ENCODE measurements around the gene ATP2B2. TPM values are rescaled to one million over a fixed set of nuclear protein-coding genes. Genes with fewer than 3 reads are reported as not detected.

ATP2B2 gene
- total RNA-seq, 1 experiment from 2014 or later = not detected

- intact Hi-C loops (cut with micrococcal nuclease; ENCODE audit: unreplicated experiment) = loop anchor here (2.0 to 5.0 kb wide), 2 partner anchors 28 to 45 kb away; partner anchors contain the start of gene TATDN2
- TF ChIP-seq CTCF (IDR thresholded peaks at IDR 0.05; ENCODE audit: insufficient read depth in 1 of 2, low read depth in 1 of 2, low read length in 1 of 2, severe bottlenecking in 1 of 2, unreplicated experiment in 1 of 2) = no peak
- ChIA-PET CTCF (interaction anchor here (0.5 kb wide), 1 partner anchor 28 kb away, joined by 3 read pairs; the partner anchor contains the start of gene SEC13), POLR2A (interaction anchor here (0.8 to 1.2 kb wide), 3 partner anchors 23 to 81 kb away, joined by 3 to 8 read pairs (median 3); partner anchors contain the start of gene SEC13)
- Mint-ChIP-seq H3K4me3 (ENCODE audit: unreplicated experiment) (peak within 1 kb of the TSS; percentile 66), H3K27ac (ENCODE audit: unreplicated experiment) (peak within 1 kb of the TSS; percentile 90), H3K27me3 (ENCODE audit: insufficient read depth, unreplicated experiment) (no peaks in the 10 kb centered on the region), H3K4me1 (ENCODE audit: low read depth, unreplicated experiment) (peaks cover 17% of the 10 kb centered on the region), H3K9me3 (ENCODE audit: unreplicated experiment) (no peaks in the 10 kb centered on the region), H3K36me3 (ENCODE audit: insufficient read depth, unreplicated experiment) (peaks cover 51% of the 10 kb centered on the region)
- Histone ChIP-seq H3K9me3 (no peaks in the 10 kb centered on the region), H3K4me3 (ENCODE audit: low read depth, low read length) (peak within 1 kb of the TSS; percentile 23), H3K4me1 (peaks cover 26% of the 10 kb centered on the region), H3K27me3 (replicated peaks; ENCODE audit: control insufficient read depth, insufficient read depth, low read length) (no peaks in the 10 kb centered on the region), H3K36me3 (ENCODE audit: control insufficient read depth, insufficient read depth, low read length) (no peaks in the 10 kb centered on the region; the same call in 1 of the 2 replicates)
- BruUV-seq (replicated peaks) = TSS peak; percentile 64
- DNase-seq = peak; percentile 71 to 86
These were observed 212.6 kb downstream of the ATP2B2 start, which contains the start of gene GHRL for GRCh38 chr3:10292505-10293419. GHRL (minus strand) TSS chr3:10292947; CDS start chr3:10290180, 2,767 bp downstream.

GRCh38 chr3:10291641-10292040 is 213.7 kb downstream of the ATP2B2 start:
- Histone ChIP-seq H3K4me1 (peaks cover 26% of the 10 kb centered on the region), H3K36me3 (ENCODE audit: control insufficient read depth, insufficient read depth, low read length) (no peaks in the 10 kb centered on the region; the same call in 1 of the 2 replicates), H3K4me3 (ENCODE audit: low read depth, low read length) (no peak overlapping the region), H3K9me3 (no peaks in the 10 kb centered on the region), H3K27me3 (replicated peaks; ENCODE audit: control insufficient read depth, insufficient read depth, low read length) (no peaks in the 10 kb centered on the region)
- peaks cover 43% of the 10 kb centered on the region for H3K36me3 Mint-ChIP-seq (ENCODE audit: insufficient read depth, unreplicated experiment)
- peak overlapping the region; percentile 90 for H3K27ac Mint-ChIP-seq (ENCODE audit: unreplicated experiment)
- H3K4me1 Mint-ChIP-seq (ENCODE audit: low read depth, unreplicated experiment) = peaks cover 17% of the 10 kb centered on the region
- no peak for TF ChIP-seq CTCF (IDR thresholded peaks at IDR 0.05; ENCODE audit: insufficient read depth in 1 of 2, low read depth in 1 of 2, low read length in 1 of 2, severe bottlenecking in 1 of 2, unreplicated experiment in 1 of 2)
- H3K4me3 Mint-ChIP-seq (ENCODE audit: unreplicated experiment) = peak overlapping the region; percentile 24
- POLR2A ChIA-PET = no interaction called here
- DNase-seq = no peak
- CTCF ChIA-PET = interaction anchor here (0.6 kb wide), 1 partner anchor 44 kb away, joined by 4 read pairs; no protein-coding TSS in a partner anchor
- H3K9me3 Mint-ChIP-seq (ENCODE audit: unreplicated experiment) = no peaks in the 10 kb centered on the region
- no TSS peak for BruUV-seq (replicated peaks)
- intact Hi-C loops (cut with micrococcal nuclease; ENCODE audit: unreplicated experiment) = loop anchor here (2.0 to 5.0 kb wide), 2 partner anchors 27 to 44 kb away; partner anchors contain the start of gene TATDN2
- H3K27me3 Mint-ChIP-seq (ENCODE audit: insufficient read depth, unreplicated experiment) = no peaks in the 10 kb centered on the region

- Mint-ChIP-seq H3K36me3 (ENCODE audit: insufficient read depth, unreplicated experiment) (peaks cover 35% of the 10 kb centered on the region), H3K4me1 (ENCODE audit: low read depth, unreplicated experiment) (peaks cover 17% of the 10 kb centered on the region), H3K4me3 (ENCODE audit: unreplicated experiment) (no peak overlapping the region), H3K27me3 (ENCODE audit: insufficient read depth, unreplicated experiment) (no peaks in the 10 kb centered on the region), H3K9me3 (ENCODE audit: unreplicated experiment) (no peaks in the 10 kb centered on the region), H3K27ac (ENCODE audit: unreplicated experiment) (peak overlapping the region; percentile 90)
- H3K4me1 ChIP-seq = peaks cover 26% of the 10 kb centered on the region
- DNase-seq = no peak
- ChIA-PET POLR2A (interaction anchor here (0.5 kb wide), 1 partner anchor 309 kb away, joined by 3 read pairs; no protein-coding TSS in a partner anchor), CTCF (no interaction called here)
- no peak for TF ChIP-seq CTCF (IDR thresholded peaks at IDR 0.05; ENCODE audit: insufficient read depth in 1 of 2, low read depth in 1 of 2, low read length in 1 of 2, severe bottlenecking in 1 of 2, unreplicated experiment in 1 of 2)
- BruUV-seq (replicated peaks) = no TSS peak
- no peaks in the 10 kb centered on the region; the same call in 1 of the 2 replicates for H3K36me3 ChIP-seq (ENCODE audit: control insufficient read depth, insufficient read depth, low read length)
- no peak overlapping the region for H3K4me3 ChIP-seq (ENCODE audit: low read depth, low read length)
- no peaks in the 10 kb centered on the region for H3K27me3 ChIP-seq (replicated peaks; ENCODE audit: control insufficient read depth, insufficient read depth, low read length)
- H3K9me3 ChIP-seq = no peaks in the 10 kb centered on the region
- intact Hi-C loops (cut with micrococcal nuclease; ENCODE audit: unreplicated experiment) = loop anchor here (5.0 kb wide), 1 partner anchor 43 kb away; the partner anchor contains the start of gene TATDN2
These were observed 214.8 kb downstream of the ATP2B2 start for GRCh38 chr3:10290481-10291176.
